ENCODE measurements around the gene PRICKLE1.

The PRICKLE1 gene

DNA sequence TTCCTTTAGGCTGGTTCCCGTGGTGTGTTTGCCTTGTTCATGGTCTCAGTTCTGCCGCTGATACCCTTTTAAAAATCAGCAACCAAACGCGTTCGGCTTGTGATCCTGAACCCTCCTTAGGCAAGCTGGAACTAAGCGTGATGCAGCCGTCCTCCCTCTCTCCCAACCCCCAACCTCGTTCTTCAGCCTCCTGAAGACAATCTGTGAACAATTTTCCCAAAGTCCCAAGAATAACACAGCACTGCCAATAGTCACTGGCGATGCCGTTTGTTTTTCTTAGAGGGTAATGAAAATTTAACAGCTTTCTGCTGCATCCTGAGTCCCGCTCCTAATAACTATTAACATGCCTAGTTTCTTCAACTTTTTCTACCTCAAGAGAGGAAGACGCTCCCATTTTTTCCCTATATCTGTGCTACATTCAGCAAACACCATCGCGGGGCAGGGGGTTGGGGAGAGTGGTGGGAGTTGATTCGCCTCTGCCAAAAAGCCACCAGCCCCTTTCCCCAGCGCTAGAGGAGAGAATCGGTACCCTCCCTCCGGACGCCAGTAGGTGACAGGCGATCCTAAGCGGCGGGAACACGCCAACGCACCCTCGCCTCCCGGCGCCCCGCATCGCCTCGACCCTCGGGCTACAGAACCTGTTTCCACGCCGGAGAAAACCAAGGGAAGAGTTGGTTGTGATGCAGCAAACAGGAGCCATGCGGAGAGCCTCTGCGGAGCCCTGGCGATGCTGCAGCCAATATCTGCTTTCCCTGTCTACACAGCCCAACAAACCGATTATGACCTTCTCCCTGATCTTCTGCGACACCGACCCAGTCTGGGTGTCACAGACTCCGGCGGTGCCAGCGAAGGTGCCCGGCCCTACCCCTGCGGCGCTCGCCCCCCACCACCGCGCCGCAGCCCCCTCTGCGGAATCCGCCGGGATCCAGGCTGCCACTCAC is 752 bp downstream of the PRICKLE1 start:
- no peak for FAIRE-seq

DNA sequence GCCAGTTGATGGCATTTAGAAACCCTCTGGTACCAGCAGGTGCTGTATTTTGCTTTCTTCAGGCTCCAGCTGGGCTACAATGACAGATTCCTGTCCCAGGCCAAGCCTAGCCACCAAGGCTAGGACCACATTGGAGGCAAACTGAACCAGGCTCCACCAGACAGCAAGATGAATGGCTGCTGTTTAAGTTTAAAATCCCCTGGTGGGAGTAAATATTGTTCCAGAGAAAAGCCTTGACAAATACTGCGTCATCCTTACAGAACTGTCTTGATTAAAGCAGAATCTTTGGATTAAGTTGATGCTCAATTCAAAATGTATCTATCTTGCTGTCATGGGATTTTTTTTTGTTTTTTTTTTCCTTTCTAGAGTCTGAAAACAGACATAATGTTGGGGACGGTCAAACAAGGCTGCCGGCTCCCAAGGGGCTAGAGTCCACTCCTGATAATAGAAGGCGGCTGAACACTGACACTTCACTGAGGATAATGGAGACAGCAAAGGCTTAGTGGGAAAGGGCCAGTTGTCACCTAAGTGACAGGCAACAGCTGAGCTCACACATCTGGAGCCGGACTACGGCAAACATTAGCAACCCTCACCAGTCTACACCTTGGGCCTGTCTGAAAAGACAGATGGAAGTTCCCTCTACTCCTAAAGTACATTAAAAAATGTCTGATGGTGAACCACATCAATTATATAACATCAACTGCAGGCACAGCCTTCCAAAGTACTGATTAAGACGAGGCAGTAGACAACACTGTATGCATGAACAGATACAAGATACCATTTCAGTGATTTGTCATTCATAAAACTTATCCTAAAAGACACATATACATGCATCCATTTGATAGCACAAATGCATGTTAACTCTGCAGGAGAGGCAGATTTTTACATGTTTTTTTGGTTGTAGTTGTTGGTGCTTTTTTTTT is 1.7 kb downstream of the PRICKLE1 start:
- no peak for FAIRE-seq
- no peak for DNase-seq (ENCODE audit: low spot score)

More for the DNA sequence above, 752 bp downstream of the PRICKLE1 start:
- DNase-seq (ENCODE audit: low spot score) = peak; percentile 18

DNA sequence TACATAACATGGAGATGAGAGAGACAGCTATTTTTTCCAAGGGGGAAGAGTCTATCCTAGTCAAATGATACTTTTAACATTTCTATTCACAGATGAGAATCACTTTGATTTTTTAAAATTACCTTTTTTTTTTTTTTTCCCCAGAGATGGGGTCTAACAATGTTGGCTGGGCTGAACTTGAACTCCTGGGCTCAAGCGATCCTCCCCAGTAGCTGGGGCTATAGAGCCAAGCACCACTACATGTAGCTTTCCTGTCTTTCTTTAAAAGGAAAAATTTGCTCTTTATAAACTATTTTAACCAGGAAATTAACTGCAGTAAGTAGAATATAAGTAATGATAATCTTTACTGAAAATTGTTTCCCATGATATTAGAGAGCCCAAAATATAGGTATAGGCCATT is 3.3 kb downstream of the PRICKLE1 start:
- DNase-seq (ENCODE audit: low spot score) (no peak), FAIRE-seq (no peak)

DNA sequence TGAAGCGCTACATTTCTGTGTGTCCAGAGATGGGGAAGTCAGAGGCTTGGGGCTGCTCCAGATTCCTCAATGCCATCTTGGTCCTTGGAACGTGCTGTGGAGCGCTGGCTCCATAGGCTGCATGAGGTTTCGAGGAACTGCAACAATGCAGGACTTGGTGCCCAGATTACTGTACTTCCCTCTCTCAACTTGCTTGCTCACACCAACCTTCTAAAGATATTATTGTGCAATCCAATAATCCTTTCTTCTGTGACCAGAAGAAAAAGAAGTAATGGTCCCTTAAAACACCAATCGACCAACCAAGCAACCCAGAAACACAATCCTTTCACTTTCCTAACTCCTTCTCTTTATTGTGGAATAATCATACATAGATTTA is 3.7 kb downstream of the PRICKLE1 start:
- DNase-seq (ENCODE audit: low spot score) (no peak), FAIRE-seq (no peak)

DNA sequence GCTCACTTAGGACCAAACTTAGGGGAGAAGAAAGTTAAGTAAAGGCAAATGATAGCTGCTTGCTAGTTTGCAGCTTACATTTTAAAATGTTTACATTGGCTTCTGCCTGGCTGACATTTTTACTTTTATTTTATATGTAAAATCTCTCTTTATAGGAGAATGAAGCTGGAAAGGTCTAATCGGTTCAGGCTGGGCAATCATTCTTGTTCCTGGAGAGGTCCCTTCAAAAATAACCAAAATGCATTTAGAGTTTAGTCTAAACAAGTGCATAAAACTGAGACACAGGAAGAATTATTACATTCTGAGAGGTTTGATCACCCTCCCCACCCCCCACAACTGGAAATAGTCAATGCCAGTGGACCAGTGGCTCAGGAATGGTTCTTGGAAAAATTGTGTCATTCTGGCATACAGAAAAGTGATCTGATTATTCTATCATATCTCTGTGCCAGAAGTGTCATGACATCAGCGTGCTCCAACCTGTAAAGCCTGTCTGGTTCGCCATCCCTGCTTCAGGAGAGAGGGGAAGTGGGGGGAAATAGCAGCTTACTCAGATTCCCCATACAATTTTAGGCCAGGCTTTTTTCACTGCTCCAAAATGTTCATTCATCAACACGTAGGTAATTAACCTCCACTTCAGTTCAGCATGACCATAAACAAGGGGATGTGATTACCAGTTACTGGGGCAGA is 4.2 kb downstream of the PRICKLE1 start:
- DNase-seq (ENCODE audit: low spot score) = no peak

DNA sequence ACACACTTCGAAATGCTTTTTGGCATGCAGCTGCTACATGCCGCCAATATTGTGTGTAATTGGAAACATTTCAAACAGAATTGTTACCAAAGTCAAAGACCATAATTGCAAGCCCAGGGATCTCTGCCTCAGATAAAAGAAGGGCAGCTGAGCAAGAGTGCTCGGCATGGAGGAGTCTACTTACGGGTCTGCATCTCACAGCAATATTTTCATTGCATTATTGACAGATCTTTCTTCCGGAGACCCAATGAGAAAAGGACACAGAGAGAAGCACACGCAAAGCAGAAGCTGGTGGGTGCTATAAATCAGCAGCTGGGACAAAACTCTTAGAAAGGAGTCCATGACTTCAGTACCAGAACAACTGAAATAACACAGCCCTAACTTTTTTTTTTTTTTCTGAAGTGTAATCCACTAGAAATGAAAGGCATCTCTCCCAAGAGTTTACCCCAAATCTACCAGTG is 4.9 kb downstream of the PRICKLE1 start:
- DNase-seq (ENCODE audit: low spot score) = no peak
- FAIRE-seq = no peak

More for the DNA sequence above, 4.2 kb downstream of the PRICKLE1 start:
- FAIRE-seq = no peak

DNA sequence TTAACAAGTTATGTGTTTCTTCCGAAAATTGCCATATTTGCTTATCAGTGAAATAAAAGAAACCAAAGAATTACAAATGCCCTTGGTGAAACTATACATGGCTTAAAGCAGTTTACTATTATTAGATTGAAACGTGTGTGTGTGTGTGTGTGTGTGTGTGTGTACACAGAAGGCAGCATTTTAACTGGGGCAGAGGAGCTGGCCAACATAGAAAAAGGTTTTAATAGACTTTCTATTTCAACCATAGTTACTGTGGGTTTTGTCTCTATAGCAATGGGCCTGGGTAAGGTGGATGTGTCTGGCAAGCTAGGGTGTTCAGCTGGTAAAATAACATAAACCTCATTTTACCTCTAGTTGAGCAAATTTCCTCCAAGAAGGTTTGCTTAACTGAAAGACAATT is 6.5 kb downstream of the PRICKLE1 start:
- DNase-seq (ENCODE audit: low spot score) (no peak), FAIRE-seq (no peak)

DNA sequence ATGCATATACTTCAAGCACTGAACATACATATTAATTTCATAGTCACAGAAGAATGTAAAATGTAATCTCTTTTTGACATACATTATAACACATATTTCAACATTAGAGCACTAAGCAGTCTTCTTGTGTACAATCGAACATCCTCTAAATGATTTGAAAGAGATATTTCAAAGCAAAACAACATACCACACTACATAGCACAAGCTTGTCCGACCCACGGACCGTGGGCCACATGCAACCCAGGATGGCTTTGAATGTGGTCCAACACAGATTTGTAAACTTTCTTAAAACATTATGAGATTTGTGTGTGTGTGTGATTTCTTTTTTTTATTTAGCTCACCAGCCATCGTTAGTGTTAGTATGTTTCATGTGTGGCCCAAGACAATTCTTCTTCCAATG is 7.0 kb downstream of the PRICKLE1 start:
- FAIRE-seq = no peak
- no peak for DNase-seq (ENCODE audit: low spot score)

DNA sequence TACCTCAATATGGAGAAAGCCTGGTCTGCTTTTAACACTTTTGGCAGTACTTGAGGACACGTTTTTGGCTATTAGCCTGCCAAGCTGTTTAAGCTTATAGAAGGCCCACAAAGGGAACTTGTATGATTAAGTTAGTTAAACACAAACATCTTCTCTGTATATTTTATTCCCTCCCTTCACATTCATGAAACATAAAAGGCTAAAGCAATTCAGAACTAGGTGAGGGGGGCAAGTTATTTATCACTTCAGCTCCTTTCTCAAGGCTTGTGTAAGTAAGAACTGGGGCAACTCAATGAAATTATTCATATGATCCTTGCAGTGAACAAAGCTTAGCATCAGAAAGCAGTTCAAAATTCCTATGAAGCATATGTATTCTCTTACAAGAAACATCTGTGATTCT is 7.5 kb downstream of the PRICKLE1 start:
- no peak for DNase-seq (ENCODE audit: low spot score)
- no peak for FAIRE-seq

DNA sequence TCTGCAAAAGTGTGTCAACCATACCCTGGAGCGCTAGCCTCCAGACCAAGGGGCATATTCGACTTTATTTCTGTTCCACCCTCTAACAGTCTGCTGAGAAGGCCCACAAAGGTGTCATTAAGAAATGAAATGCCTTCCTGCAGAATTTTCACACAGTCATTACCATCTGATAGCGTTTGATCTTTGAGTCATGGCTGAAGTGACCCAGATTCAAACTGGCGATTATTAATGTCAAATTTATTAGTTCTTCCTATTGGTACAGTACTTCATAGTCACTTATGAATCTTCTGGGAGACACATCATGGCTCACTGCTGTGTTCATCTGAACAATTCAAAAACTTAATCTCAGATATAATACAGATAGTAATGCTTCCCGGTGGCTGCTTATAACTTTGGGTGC is 13.2 kb downstream of the PRICKLE1 start:
- no peak for FAIRE-seq
- no peak for DNase-seq (ENCODE audit: low spot score)

DNA sequence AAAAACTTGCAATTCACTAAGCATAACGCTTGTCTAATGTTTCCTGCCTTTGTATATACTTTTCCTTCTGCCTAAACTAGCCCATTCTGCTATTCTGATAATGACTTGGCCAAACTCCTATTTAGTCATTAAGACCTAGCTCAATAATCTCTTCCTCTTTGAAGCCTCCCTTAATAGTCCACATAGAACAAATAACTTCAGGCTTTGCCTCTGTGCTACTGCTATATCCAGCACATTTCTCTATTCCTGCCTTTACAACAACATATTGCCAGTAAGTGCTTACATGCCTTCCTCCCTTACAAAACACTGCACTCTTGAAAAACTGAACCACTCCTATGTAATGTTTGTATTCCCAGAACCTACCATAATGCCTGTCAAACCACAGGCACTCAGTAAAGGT is 13.8 kb downstream of the PRICKLE1 start:
- FAIRE-seq = no peak
- no peak for DNase-seq (ENCODE audit: low spot score)

DNA sequence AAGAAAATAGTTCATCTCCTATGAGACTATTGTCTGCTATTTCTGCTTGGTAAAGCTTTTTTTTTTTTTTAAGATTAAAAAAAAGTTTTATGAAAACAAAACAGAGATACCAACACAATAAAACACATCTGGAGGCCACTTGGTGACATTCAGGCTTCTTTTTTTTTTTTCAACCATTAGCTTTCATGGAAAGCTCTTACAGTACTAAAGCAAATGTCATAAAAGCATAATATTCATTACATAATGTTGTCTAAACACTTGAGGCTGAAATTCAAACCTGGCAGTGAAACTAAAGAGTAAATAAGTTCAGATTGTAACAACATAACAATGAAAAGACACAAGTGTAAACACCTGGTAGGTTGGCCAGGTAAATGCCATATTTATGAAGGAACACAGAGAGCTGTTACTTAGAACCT is 14.7 kb downstream of the PRICKLE1 start:
- DNase-seq (ENCODE audit: low spot score) = no peak
- FAIRE-seq = no peak

DNA sequence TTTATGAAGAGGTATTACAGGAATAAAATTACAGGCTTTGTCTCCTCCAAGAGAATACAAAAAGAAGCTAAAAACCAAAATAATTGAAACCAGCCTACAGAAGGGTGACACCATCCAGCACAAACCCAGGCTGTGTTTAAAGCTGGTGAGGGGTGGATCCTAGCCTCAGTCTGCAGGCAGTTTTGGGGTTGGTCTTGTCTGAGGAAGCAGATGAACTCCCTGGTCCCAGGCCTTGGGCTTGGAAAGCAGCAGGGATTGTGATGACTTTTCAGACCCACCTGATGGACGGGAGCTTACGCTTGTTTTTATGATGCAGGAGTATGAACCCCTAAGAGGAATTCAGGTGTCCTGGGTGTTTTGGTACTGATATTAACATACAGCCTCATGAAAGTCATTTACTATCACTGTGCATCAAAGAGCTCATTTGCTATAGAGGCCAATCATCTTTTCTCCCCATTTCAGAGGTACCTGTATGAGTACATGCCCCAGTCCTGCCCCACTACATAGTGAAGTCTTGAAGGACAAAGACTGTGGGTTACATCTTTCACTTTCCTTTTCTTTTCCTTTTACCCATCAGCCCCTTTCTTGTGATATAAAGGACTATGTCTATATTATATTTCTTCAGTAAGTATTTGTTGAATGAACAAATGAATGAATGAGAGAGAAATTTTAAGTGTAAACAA is 18.1 kb downstream of the PRICKLE1 start:
- DNase-seq (ENCODE audit: low spot score) = no peak
- FAIRE-seq = no peak

DNA sequence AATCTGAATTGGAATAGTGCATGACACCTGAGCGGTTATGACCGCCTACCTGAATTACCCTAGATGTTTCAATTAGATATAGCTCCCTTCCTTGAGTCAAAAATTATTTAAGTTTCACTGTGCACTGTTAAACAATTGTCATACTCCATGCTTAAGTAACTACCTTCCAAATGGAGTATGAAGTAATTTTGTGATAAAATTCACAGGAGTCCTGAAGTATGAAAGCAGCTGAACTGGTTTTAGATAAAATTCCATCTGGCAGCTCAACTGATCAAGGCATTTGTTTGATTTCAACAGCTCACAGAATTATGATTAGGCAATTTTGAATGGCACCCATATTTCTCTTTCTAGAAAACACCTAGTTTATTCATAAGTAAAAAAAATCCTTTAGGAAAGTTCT is 19.5 kb downstream of the PRICKLE1 start:
- DNase-seq (ENCODE audit: low spot score) = no peak
- FAIRE-seq = no peak

DNA sequence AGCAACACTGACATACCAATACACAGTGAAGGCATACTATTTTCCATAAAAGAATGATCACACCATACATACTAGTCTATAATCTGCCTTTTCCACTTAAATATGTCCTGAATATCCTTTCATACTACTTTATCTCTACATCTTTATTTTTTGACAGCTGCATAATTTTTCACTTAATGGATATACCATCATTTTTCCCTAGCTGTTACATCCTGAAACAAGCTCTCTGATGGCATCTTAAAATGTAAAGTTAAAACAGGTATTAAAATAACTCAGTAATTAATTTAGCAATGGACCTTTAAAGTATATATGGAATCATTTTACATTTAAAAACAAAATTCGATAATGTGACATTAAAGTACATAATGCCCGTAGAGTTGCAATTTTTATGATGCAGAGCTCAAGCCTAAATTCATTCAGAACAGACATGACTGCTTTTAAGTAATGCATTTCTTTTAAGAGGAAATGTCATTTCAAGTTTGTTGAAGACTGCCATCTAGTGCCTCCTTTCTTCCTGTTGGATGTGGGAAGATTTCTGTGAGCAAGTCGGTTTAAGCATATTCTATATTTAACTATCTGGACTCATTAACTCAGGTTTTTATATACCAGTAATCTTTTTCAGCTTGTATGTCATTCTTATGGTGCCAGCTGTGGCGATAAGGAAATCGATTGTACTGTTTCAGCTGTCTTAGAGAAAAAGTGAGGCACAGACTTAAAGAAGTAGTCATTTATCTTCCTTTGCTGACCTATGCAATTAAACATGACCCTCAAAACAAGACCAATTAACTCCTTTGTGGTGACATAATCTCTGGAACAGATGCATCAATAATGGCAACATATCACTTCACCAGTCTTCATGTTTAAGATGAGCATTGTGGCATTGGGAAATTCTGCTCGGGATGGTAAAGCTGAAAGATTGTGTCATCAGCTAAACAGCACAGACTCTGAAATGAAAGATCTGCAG is 20.3 kb downstream of the PRICKLE1 start:
- DNase-seq (ENCODE audit: low spot score) (peak; percentile 43), FAIRE-seq (peak; percentile 86)

DNA sequence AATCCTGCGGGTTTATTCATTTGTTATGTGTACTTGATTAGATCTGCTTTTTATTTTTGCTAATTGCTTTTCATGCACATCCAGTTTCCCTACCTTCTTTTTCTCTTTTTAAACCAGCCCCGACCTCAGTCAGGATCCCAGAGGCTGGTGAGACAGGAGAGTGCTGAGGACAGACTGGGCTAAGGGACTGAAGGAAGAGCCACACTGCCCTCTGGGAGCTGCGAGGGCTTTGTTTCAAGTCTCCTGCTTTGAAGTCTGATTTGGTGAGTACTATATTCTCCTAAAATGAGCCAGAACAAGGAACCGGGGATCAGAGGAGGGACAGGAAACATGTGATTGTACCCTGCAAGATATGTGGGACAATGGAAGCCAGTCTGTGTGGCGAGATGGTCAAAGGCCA is 23.9 kb downstream of the PRICKLE1 start:
- FAIRE-seq (no peak), DNase-seq (ENCODE audit: low spot score) (no peak)

DNA sequence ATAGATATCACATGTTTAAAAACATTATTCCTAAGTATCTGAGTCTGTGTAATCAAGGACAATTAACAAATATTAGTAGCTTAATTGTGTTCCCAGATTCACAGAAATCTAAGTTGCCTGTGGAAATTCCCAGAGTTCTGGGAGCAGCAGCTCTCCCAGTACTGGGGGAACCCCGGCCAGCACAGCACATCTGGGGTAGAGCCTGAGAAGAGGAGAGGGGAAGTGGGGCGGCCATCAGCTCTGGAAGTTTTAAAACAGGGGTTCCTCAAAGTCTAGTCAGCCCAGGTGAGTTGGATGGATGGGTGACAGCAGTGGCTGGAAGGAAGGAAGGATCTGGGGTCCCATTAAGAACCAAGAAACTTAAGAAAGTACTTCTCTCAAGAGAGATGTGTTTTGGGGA is 24.6 kb downstream of the PRICKLE1 start:
- FAIRE-seq (no peak), DNase-seq (ENCODE audit: low spot score) (no peak)

DNA sequence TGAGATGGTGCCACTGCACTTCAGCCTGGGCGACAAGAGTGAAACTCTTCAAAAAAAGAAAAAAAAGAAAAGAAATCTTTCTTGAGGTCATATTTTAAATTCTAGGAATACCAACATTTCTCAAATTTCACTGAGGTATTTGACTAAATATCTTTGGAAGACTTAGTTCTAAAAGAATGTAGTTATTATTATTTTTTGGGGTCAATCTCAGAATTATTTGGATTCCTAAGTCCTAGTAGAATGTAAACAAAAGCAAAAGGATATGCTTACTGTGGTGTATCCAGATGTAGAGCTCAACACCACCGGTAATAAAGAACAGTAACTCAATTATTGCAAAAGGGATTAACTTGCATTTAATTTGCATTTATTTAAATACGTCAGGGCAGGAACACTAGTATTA is 25.0 kb downstream of the PRICKLE1 start:
- DNase-seq (ENCODE audit: low spot score) = no peak

DNA sequence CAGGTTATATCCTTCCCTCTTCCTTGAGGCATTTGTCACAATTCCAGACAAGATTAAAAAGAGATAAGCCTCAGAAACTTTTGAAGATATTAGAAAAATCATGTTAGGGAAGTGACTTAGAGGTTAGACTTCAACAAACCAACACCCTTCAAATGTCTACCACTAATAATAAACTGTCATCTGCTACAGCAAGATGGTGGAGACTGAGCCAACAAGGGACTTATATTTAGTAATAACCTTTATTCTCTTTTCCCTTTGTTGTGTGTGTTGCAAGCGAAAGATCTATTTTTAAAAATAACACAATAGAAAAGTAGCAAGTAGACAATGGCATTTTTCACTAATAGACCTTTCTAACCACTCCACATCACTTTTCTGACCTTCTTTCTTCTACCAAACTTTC is 28.6 kb downstream of the PRICKLE1 start:
- DNase-seq (ENCODE audit: low spot score) = no peak

More for the DNA sequence above, 25.0 kb downstream of the PRICKLE1 start:
- FAIRE-seq = no peak

More for the DNA sequence above, 28.6 kb downstream of the PRICKLE1 start:
- peak; percentile 11 for FAIRE-seq

Measured in RCC 7860 (cell line).